ENCODE measurements around the gene DLL1.

Gene DLL1

DNA sequence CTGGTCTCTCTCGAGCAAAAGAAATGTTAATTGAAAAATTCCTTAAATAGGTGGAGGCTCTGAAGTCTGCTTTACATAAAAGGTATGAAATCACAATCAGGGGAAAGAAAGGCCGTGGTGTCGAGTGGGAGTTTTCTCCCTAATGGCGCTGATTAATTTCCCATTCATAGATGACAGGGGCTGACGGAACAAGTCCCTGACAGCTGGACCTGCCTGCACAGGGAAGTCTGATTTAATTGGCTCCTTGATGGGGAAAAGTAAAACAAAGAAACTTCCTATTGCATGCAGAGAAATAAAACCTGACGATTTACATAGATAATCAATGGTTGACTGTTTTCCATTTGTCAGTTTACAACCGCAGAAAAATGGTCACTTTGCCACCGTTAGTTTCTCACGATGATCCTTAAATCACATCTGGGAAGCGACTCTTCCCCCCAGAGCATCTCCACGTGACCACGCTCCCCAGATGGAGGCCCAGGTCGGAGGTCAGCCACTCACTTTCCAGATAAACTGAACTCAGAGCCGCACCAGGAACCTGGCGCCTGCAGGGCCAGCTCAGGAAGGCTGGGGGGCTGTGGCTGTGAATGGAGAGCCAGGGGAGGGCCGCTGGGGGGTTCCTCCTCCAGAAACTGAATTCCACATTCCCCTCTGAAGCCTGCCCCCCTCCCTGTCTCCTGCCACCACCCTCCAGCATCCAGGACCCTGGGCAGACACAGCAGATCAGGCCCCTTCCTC is 55.3 kb downstream of the DLL1 start:
- Histone ChIP-seq H4K20me1 (ENCODE audit: insufficient read depth, low read length) (no peaks in the 10 kb centered on the region; the same call in 1 of the 2 replicates), H3K27me3 (ENCODE audit: insufficient read depth, low read length, poor library complexity) (peaks cover 8% of the 10 kb centered on the region), H2AFZ (ENCODE audit: low read depth, low read length) (no peak overlapping the region), H3K9ac (ENCODE audit: low read depth, low read length) (no peak overlapping the region), H3K4me2 (ENCODE audit: insufficient read depth, low read length) (no peak overlapping the region), H3K9me3 (ENCODE audit: insufficient read depth, low read length, severe bottlenecking) (no peaks in the 10 kb centered on the region), H3K27ac (ENCODE audit: low read length) (no peak overlapping the region), H3K36me3 (ENCODE audit: insufficient read depth, low read length) (no peaks in the 10 kb centered on the region), H3K4me3 (ENCODE audit: low read depth in 1 of 2, low read length in 2 of 2) (no peak overlapping the region), H3K4me1 (ENCODE audit: insufficient read depth, low read length) (no peaks in the 10 kb centered on the region), H3K79me2 (ENCODE audit: insufficient read depth, low read length) (no peaks in the 10 kb centered on the region)
- no peak for DNase-seq
- ATAC-seq (ENCODE audit: insufficient read depth, low read depth) = no peak
- TF ChIP-seq EZH2 (IDR thresholded peaks at IDR 0.05; ENCODE audit: borderline replicate concordance, low read depth, low read length, severe bottlenecking) = no peak
- TF ChIP-seq, protein P1, sequence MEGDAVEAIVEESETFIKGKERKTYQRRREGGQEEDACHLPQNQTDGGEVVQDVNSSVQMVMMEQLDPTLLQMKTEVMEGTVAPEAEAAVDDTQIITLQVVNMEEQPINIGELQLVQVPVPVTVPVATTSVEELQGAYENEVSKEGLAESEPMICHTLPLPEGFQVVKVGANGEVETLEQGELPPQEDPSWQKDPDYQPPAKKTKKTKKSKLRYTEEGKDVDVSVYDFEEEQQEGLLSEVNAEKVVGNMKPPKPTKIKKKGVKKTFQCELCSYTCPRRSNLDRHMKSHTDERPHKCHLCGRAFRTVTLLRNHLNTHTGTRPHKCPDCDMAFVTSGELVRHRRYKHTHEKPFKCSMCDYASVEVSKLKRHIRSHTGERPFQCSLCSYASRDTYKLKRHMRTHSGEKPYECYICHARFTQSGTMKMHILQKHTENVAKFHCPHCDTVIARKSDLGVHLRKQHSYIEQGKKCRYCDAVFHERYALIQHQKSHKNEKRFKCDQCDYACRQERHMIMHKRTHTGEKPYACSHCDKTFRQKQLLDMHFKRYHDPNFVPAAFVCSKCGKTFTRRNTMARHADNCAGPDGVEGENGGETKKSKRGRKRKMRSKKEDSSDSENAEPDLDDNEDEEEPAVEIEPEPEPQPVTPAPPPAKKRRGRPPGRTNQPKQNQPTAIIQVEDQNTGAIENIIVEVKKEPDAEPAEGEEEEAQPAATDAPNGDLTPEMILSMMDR (IDR thresholded peaks at IDR 0.05; ENCODE audit: borderline replicate concordance, extremely low read depth, low read length, poor library complexity, severe bottlenecking) = no peak

DNA sequence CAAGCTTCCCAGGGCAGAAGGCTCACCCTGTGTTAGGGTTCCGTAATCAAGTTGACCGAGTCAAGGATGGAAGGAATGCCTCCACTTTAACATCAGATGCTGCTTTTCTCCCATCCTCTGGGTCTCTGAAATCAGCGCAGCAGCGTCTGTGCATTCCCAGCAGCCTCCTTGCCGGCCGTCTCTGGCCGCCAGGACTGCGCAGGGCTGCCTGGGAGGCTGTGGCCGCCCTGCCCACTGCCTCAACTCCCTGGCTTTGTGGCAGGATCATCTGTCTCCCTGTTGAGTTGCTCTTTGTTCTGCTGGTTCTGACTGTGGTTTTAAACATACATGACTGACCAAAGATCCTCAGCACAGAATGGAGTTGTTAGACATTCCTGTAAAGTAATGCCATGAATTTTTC is 56.5 kb downstream of the DLL1 start:
- Histone ChIP-seq H3K4me3 (ENCODE audit: low read depth in 1 of 2, low read length in 2 of 2) (no peak overlapping the region), H3K4me1 (ENCODE audit: insufficient read depth, low read length) (no peaks in the 10 kb centered on the region), H3K4me2 (ENCODE audit: insufficient read depth, low read length) (no peak overlapping the region), H3K27me3 (ENCODE audit: insufficient read depth, low read length, poor library complexity) (peaks cover 4% of the 10 kb centered on the region), H3K9me3 (ENCODE audit: insufficient read depth, low read length, severe bottlenecking) (no peaks in the 10 kb centered on the region), H2AFZ (ENCODE audit: low read depth, low read length) (no peak overlapping the region), H3K36me3 (ENCODE audit: insufficient read depth, low read length) (no peaks in the 10 kb centered on the region), H4K20me1 (ENCODE audit: insufficient read depth, low read length) (no peaks in the 10 kb centered on the region), H3K79me2 (ENCODE audit: insufficient read depth, low read length) (no peaks in the 10 kb centered on the region), H3K27ac (ENCODE audit: low read length) (no peak overlapping the region), H3K9ac (ENCODE audit: low read depth, low read length) (no peak overlapping the region)
- DNase-seq (no peak), ATAC-seq (ENCODE audit: insufficient read depth, low read depth) (no peak)
- TF ChIP-seq, protein P1 (IDR thresholded peaks at IDR 0.05; ENCODE audit: borderline replicate concordance, extremely low read depth, low read length, poor library complexity, severe bottlenecking) = no peak
- TF ChIP-seq EZH2 (IDR thresholded peaks at IDR 0.05; ENCODE audit: borderline replicate concordance, low read depth, low read length, severe bottlenecking) = no peak

- Histone ChIP-seq H3K9me3 (ENCODE audit: insufficient read depth, low read length, severe bottlenecking) (no peaks in the 10 kb centered on the region), H3K4me2 (ENCODE audit: insufficient read depth, low read length) (no peak overlapping the region), H2AFZ (ENCODE audit: low read depth, low read length) (no peak overlapping the region), H3K36me3 (ENCODE audit: insufficient read depth, low read length) (no peaks in the 10 kb centered on the region), H3K27ac (ENCODE audit: low read length) (no peak overlapping the region), H4K20me1 (ENCODE audit: insufficient read depth, low read length) (no peaks in the 10 kb centered on the region), H3K9ac (ENCODE audit: low read depth, low read length) (no peak overlapping the region), H3K79me2 (ENCODE audit: insufficient read depth, low read length) (no peaks in the 10 kb centered on the region), H3K27me3 (ENCODE audit: insufficient read depth, low read length, poor library complexity) (peaks cover 4% of the 10 kb centered on the region), H3K4me3 (ENCODE audit: low read depth in 1 of 2, low read length in 2 of 2) (no peak overlapping the region), H3K4me1 (ENCODE audit: insufficient read depth, low read length) (no peaks in the 10 kb centered on the region)
- DNase-seq (no peak), ATAC-seq (ENCODE audit: insufficient read depth, low read depth) (no peak)
- no peak for TF ChIP-seq EZH2 (IDR thresholded peaks at IDR 0.05; ENCODE audit: borderline replicate concordance, low read depth, low read length, severe bottlenecking)
- TF ChIP-seq, protein P1 (IDR thresholded peaks at IDR 0.05; ENCODE audit: borderline replicate concordance, extremely low read depth, low read length, poor library complexity, severe bottlenecking) = no peak
Measured at GRCh38 chr6:170233286-170234205, 57.3 kb downstream of the DLL1 start.

Data from DND-41 (cell line).